ENCODE results near the gene SLC25A26. TPM values are rescaled to one million over a fixed set of nuclear protein-coding genes. Genes with fewer than 3 reads are reported as not detected.

SLC25A26 gene
- total RNA-seq, 1 donor = 14.0 TPM

DNA sequence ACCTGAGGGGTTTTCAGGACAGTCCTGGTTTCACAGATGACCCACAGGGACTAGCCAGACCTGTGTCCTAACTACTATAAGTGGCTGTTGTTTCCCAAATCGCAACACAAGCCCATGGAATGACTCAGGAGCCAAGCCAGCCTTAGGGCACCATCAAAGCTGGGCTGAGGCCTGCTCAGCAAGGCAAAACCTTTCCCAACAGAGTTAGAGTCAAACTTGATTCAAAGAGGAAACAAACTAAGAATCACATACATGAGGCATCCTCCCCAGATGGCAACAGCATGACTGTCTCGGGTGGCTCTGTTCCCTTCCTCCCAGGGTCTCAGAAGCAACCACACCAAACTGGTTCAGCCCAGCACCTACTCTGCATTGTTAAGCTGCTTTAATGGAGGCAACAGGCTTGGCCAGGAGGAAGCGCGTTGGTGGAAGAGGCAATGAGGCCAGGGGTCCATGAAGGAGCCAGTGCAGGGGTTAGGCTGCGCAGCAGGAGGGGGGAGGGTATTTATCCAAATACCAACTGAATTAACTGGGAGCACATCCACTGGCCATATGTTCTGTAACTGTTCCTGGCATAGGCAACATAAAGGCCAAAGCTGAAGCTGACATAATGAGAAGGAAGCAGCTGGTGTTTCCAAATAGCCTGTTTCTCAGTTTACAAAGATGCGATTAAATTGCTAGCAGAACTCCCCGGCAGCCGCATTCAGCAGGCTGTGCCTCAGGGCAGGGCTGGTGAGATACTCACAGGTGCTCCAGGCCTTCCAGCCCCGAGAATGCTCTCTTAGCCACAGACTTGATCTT lies 177.6 kb downstream of the SLC25A26 start:
- TF ChIP-seq, protein P1, sequence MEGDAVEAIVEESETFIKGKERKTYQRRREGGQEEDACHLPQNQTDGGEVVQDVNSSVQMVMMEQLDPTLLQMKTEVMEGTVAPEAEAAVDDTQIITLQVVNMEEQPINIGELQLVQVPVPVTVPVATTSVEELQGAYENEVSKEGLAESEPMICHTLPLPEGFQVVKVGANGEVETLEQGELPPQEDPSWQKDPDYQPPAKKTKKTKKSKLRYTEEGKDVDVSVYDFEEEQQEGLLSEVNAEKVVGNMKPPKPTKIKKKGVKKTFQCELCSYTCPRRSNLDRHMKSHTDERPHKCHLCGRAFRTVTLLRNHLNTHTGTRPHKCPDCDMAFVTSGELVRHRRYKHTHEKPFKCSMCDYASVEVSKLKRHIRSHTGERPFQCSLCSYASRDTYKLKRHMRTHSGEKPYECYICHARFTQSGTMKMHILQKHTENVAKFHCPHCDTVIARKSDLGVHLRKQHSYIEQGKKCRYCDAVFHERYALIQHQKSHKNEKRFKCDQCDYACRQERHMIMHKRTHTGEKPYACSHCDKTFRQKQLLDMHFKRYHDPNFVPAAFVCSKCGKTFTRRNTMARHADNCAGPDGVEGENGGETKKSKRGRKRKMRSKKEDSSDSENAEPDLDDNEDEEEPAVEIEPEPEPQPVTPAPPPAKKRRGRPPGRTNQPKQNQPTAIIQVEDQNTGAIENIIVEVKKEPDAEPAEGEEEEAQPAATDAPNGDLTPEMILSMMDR (IDR thresholded peaks at IDR 0.05; ENCODE audit: insufficient read depth, low read length) = no peak
- H3K4me3 ChIP-seq (ENCODE audit: low read depth, low read length) = no peak overlapping the region
- no peak for DNase-seq (ENCODE audit: low read depth)

DNA sequence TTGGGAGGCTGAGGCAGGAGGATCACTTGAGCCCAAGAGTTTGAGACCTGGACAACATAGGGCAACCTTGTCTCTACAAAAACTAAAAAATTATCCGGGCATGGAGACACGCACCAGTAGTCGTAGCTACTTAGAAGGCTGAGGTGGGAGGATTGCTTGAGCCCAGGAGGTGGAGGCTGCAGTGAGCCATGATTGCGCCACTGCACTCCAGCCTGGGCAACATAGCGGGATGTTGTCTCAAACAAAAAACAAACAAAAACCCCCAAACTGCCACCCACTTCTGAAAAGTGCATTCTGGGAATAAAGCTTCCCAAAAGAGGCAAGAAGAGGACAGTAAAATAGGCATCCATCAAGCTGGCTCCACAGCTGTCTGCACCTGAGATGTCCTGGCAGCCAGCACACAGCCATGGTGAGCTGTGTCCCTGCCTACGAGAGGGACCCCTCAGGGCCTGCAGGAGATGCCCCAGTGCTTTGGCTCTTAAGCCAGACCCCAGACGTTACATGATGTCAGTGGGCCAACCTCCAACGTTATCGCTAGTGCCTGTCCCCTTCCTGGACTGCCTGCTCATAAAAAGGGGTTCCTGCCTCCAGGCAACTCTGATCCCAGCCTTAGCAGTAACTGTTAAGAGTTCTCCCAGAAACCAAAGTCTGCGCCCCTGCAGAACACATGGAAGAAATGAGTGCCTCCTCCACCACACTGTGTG lies 178.9 kb downstream of the SLC25A26 start:
- TF ChIP-seq, protein P1 (IDR thresholded peaks at IDR 0.05; ENCODE audit: insufficient read depth, low read length) = no peak
- H3K4me3 ChIP-seq (ENCODE audit: low read depth, low read length) = no peak overlapping the region
- no peak for DNase-seq (ENCODE audit: low read depth)

DNA sequence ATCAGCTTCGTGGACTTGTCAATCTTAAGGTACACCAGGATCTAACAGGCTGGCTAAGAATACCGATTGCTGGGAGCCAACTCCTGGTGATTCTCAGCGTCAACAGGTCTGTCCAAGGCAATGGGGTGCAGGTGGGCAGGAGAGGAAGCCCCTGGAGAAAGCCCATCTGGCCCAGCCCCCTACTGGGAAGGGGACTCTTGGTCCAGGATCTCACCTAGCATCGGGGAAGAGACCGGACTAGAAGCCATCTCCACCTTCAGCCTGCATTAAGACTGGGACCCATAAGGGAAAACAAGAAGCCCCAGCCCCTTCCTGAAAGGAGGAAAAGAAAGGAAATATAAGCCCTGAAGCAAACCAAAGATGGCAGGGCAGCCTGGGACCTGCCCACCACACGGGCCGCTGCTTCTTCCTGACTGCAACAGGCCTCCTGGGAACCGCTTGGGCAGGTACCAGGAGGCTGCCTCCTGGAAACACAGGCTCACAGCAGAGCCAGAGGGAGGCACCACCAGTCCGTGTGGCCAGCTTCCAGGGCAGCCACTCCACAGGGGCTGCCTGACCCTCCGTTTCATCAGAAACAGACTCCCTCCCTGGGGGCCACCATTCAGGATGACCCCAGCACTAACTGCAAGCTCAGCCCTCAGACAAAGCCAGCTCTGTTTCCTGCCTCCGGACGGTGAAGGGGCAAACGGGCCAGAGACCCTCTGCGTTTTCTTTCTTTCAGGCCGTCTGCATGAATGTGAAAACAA lies 179.8 kb downstream of the SLC25A26 start:
- no peak overlapping the region for H3K4me3 ChIP-seq (ENCODE audit: low read depth, low read length)
- TF ChIP-seq, protein P1 (IDR thresholded peaks at IDR 0.05; ENCODE audit: insufficient read depth, low read length) = no peak
- DNase-seq (ENCODE audit: low read depth) = no peak

DNA sequence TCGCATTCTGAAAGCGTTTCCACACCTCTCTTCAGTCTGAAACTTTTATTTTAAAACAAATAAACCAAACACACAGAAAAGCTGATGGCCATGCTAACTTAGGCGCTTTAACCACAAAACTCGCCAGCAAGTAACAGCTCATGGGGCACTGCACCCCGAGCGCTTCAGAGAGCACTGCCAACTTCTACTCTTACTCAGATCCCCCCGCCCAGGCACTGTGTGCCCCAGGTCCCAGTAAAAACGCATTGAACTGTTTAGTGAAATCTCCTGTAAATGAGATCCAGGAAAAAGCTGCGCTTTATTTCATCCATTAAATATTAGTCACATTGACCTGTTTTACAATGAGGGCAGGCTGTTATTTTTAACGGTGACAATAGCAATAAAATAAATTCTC lies 180.4 kb downstream of the SLC25A26 start:
- TF ChIP-seq, protein P1 (IDR thresholded peaks at IDR 0.05; ENCODE audit: insufficient read depth, low read length) = no peak
- H3K4me3 ChIP-seq (ENCODE audit: low read depth, low read length) = no peak overlapping the region
- DNase-seq (ENCODE audit: low read depth) = no peak

DNA sequence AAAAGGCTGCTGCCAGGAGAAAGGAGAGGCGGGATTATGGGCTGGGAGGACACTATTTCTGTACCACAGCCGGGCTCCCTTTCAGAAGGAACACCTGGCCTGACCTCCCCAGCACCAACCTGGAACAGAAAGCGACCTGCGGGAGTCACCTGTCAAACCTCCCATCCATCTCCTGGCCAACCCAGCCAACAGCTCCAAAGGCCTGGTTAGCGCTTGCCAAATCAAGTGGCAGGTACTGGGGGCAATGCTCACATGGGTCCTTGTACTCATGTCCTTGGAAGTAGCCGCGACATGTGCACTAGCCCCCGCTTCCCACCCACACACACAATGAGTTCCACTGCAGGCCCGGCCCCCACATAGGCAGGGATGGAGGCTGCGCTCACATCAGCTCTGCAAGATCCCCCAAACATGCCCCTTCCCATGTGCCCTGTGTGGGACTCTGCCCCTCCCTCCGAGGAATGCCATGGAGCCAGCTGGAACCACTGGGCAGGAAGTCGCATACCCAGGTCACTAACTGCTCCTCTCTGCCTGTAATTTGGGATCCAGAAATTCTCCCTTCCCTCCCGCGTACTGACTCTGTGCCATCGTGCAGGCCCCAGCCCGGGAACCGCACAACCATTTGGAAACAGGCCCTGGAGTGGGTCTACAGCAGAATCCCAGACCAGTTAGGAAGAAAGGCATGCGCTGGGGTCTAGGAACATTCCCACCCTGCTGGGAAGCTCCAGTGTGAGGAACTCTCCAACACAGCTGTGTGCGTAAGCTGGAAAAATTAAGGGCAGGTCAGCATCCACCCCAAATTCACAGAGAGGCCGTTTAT lies 181.1 kb downstream of the SLC25A26 start:
- no peak overlapping the region for H3K4me3 ChIP-seq (ENCODE audit: low read depth, low read length)
- TF ChIP-seq, protein P1 (IDR thresholded peaks at IDR 0.05; ENCODE audit: insufficient read depth, low read length) = no peak
- no peak for DNase-seq (ENCODE audit: low read depth)
